HG03045 (cell line): ENCODE data around the gene PHF14.
A peak's percentile ranks its signal among the peaks of the same experiment; 100 is the strongest.

Source experiments
- ATAC-seq: cut with Tn5 transposase; IDR thresholded peaks from one replicate; pipeline ENCODE4 v1.9.1; 2021; ENCODE audit warnings: mild to moderate bottlenecking, moderate library complexity; ENCODE audit not compliant: unreplicated experiment

PHF14 gene

GRCh38 chr7:11206177-11206899, 232.7 kb downstream of the PHF14 start:
- ATAC-seq, result no peak

- ATAC-seq, result no peak
These were observed 233.9 kb downstream of the PHF14 start for GRCh38 chr7:11207565-11207964.

GRCh38 chr7:11208883-11209465, 235.3 kb downstream of the PHF14 start:
- ATAC-seq, result no peak

GRCh38 chr7:11210374-11210773, 236.7 kb downstream of the PHF14 start:
- ATAC-seq, result no peak

GRCh38 chr7:11212080-11212711, 238.5 kb downstream of the PHF14 start:
- ATAC-seq, result peak; percentile 74

- ATAC-seq, result no peak
These were observed 239.1 kb downstream of the PHF14 start for GRCh38 chr7:11212816-11213215.

- no peak for ATAC-seq
These were observed 239.6 kb downstream of the PHF14 start for GRCh38 chr7:11213266-11213665.

- no peak for ATAC-seq
These were observed 242.6 kb downstream of the PHF14 start for GRCh38 chr7:11216276-11216675.

GRCh38 chr7:11217848-11218565, 244.3 kb downstream of the PHF14 start:
- no peak for ATAC-seq
